ENCODE results near the gene PIWIL4. TPM values are rescaled to one million over a fixed set of nuclear protein-coding genes. Genes with fewer than 3 reads are reported as not detected.

Gene PIWIL4
- total and polyA plus RNA-seq, 9 of the 15 experiments (the other 6 are each of a cell fraction or from before 2014, with no cell fraction given): 6.3 to 17.0 (median 10.8) TPM

- TF ChIP-seq, protein P1, sequence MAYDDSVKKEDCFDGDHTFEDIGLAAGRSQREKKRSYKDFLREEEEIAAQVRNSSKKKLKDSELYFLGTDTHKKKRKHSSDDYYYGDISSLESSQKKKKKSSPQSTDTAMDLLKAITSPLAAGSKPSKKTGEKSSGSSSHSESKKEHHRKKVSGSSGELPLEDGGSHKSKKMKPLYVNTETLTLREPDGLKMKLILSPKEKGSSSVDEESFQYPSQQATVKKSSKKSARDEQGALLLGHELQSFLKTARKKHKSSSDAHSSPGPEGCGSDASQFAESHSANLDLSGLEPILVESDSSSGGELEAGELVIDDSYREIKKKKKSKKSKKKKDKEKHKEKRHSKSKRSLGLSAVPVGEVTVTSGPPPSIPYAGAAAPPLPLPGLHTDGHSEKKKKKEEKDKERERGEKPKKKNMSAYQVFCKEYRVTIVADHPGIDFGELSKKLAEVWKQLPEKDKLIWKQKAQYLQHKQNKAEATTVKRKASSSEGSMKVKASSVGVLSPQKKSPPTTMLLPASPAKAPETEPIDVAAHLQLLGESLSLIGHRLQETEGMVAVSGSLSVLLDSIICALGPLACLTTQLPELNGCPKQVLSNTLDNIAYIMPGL (CRISPR knock-in tag; IDR thresholded peaks at IDR 0.05): peak; percentile 33; the same call in 1 of the 2 replicates
- TF ChIP-seq YBX1 (IDR thresholded peaks at IDR 0.05) (no peak), ZEB2 (IDR thresholded peaks at IDR 0.05) (peak; percentile 78), CBX8 (IDR thresholded peaks at IDR 0.05; ENCODE audit: borderline replicate concordance, extremely low read depth, low read depth, low read length, poor library complexity, severe bottlenecking) (no peak), E2F1 (CRISPR knock-in tag; IDR thresholded peaks at IDR 0.05) (peak; percentile 66; the same call in 1 of the 2 replicates), TRIM24 (IDR thresholded peaks at IDR 0.05) (peak in 1 of 2 experiments; percentile 78; a peak in 3 of 4 replicates), KLF16 (IDR thresholded peaks at IDR 0.05) (no peak), MECOM (CRISPR knock-in tag; IDR thresholded peaks at IDR 0.05) (no peak), HCFC1 (IDR thresholded peaks at IDR 0.05; ENCODE audit: low read depth, low read length) (peak; percentile 41; the same call in 1 of the 2 replicates), SMARCA5 (IDR thresholded peaks at IDR 0.05) (no peak), ZBED1 (IDR thresholded peaks at IDR 0.05) (no peak; the same call in 1 of the 2 replicates), CBX1 (IDR thresholded peaks at IDR 0.05; ENCODE audit: low read depth) (peak; percentile 82; the same call in 1 of the 2 replicates), ZNF668 (CRISPR knock-in tag; IDR thresholded peaks at IDR 0.05) (no peak), CXXC5 (CRISPR knock-in tag; IDR thresholded peaks at IDR 0.05) (peak; percentile 85), ZSCAN29 (IDR thresholded peaks at IDR 0.05) (peak; percentile 68; the same call in 1 of the 2 replicates), CEBPB (tag; IDR thresholded peaks at IDR 0.05) (no peak)
- TF ChIP-seq, protein P2, sequence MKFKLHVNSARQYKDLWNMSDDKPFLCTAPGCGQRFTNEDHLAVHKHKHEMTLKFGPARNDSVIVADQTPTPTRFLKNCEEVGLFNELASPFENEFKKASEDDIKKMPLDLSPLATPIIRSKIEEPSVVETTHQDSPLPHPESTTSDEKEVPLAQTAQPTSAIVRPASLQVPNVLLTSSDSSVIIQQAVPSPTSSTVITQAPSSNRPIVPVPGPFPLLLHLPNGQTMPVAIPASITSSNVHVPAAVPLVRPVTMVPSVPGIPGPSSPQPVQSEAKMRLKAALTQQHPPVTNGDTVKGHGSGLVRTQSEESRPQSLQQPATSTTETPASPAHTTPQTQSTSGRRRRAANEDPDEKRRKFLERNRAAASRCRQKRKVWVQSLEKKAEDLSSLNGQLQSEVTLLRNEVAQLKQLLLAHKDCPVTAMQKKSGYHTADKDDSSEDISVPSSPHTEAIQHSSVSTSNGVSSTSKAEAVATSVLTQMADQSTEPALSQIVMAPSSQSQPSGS (CRISPR knock-in tag; IDR thresholded peaks at IDR 0.05): no peak
- TF ChIP-seq, protein P3, sequence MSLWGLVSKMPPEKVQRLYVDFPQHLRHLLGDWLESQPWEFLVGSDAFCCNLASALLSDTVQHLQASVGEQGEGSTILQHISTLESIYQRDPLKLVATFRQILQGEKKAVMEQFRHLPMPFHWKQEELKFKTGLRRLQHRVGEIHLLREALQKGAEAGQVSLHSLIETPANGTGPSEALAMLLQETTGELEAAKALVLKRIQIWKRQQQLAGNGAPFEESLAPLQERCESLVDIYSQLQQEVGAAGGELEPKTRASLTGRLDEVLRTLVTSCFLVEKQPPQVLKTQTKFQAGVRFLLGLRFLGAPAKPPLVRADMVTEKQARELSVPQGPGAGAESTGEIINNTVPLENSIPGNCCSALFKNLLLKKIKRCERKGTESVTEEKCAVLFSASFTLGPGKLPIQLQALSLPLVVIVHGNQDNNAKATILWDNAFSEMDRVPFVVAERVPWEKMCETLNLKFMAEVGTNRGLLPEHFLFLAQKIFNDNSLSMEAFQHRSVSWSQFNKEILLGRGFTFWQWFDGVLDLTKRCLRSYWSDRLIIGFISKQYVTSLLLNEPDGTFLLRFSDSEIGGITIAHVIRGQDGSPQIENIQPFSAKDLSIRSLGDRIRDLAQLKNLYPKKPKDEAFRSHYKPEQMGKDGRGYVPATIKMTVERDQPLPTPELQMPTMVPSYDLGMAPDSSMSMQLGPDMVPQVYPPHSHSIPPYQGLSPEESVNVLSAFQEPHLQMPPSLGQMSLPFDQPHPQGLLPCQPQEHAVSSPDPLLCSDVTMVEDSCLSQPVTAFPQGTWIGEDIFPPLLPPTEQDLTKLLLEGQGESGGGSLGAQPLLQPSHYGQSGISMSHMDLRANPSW (CRISPR knock-in tag; IDR thresholded peaks at IDR 0.05): no peak
- TF ChIP-seq, protein P4, sequence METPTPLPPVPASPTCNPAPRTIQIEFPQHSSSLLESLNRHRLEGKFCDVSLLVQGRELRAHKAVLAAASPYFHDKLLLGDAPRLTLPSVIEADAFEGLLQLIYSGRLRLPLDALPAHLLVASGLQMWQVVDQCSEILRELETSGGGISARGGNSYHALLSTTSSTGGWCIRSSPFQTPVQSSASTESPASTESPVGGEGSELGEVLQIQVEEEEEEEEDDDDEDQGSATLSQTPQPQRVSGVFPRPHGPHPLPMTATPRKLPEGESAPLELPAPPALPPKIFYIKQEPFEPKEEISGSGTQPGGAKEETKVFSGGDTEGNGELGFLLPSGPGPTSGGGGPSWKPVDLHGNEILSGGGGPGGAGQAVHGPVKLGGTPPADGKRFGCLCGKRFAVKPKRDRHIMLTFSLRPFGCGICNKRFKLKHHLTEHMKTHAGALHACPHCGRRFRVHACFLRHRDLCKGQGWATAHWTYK (CRISPR knock-in tag; IDR thresholded peaks at IDR 0.05): peak; percentile 100
Observed at GRCh38 chr11:94543695-94544645, 23.2 kb upstream of the PIWIL4 start, which contains the start of gene FUT4 (continued).
